Activated T-helper 1 cell treated with Interleukin-2 at 50 U/mL for 16 hours (primary cell): ENCODE results near the gene COL5A1.

Source experiments
- DNase-seq: peaks from one replicate; pipeline ENCODE4 v3.0.0-alpha.2; 2020; ENCODE audit warnings: low read depth

Gene COL5A1

GRCh38 chr9:134641173-134641989 is at the start of gene COL5A1:
COL5A1 (plus strand) TSS chr9:134641803; CDS start chr9:134642188, 385 bp downstream.
- no peak for DNase-seq

GRCh38 chr9:134592018-134592818 is 49.4 kb upstream of the COL5A1 start:
- DNase-seq = no peak

DNA sequence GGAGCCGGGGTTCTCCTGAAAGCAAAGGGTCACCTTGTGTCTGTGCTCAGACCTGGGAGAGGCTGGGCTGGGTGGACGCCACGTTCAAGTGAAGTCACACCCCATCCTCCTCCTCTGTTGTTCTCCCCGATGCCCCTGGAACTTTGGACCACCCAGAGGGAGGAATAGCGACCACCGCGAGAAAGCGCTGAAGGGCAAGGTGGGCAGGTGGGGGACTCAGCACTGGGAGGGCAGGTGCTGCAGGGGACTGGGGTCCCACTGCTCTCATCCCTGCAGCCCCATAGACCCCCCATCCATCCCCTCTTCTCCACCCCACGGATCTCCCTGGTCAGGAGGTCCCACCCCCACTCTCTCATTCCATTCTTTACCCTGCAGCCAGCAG is 48.8 kb upstream of the COL5A1 start:
- no peak for DNase-seq

- no peak for DNase-seq
These were observed 48.1 kb upstream of the COL5A1 start for GRCh38 chr9:134593286-134594077.

DNA sequence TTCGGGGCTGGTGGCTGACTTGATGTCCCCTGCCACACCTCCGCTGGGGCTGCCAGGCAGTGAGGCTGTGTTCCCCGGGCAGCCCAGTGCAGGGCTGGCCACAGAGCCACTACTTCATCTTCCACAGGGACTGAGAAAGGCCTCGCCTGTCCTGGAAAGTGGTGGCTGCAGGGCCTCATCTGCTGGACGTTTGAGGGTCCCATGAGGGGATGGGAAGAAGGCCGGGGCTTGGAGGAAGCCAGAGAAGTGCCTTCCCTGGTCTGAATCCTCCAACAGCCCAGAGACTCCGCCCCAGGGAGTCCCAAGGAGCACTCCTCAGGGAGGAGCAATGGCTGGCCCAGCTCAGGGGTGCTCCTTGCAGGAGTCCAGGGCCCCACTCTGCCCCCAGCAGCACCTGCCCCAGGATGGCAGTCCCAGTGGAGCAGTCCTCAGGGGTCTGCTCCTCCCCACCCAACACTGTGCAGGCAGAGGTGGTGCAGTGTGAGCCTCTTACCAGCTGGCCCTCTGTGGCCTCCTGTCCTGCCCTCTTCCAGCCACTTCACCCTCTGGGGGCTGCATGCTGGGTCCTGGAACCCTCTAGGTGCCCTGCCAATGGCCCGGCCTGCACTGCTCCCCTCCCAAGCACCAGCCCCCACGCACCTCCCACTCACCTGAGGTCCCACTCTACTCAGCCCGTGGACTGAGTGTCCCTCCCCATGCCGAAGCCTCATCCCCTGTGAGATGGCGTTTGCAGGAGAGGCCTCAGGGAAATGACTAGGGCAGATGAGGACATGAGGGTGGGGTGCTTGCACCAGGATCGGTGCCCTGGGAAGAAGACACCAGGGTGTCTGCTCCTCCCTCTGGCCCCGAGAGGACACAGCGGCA is 47.3 kb upstream of the COL5A1 start:
- DNase-seq = no peak

DNA sequence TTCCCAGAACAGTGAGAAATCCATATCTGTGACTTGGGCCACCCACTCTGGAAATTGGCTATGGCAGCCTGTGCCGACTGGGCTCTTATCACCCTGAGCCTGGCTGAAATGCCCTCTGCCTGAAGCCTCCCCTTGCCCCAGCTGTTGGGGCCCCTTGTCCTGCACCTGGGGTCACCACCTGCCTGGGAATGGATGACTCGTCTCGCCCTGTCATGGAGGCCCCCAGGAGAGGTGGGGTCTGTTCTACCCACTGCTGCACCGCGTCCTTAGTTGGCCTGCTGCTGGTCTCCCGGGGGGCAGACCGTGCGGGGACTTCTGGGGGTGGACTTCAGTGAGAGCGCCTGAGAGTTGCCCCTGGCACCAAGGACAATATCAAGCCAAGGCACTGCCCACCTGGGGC is 46.6 kb upstream of the COL5A1 start:
- no peak for DNase-seq

DNA sequence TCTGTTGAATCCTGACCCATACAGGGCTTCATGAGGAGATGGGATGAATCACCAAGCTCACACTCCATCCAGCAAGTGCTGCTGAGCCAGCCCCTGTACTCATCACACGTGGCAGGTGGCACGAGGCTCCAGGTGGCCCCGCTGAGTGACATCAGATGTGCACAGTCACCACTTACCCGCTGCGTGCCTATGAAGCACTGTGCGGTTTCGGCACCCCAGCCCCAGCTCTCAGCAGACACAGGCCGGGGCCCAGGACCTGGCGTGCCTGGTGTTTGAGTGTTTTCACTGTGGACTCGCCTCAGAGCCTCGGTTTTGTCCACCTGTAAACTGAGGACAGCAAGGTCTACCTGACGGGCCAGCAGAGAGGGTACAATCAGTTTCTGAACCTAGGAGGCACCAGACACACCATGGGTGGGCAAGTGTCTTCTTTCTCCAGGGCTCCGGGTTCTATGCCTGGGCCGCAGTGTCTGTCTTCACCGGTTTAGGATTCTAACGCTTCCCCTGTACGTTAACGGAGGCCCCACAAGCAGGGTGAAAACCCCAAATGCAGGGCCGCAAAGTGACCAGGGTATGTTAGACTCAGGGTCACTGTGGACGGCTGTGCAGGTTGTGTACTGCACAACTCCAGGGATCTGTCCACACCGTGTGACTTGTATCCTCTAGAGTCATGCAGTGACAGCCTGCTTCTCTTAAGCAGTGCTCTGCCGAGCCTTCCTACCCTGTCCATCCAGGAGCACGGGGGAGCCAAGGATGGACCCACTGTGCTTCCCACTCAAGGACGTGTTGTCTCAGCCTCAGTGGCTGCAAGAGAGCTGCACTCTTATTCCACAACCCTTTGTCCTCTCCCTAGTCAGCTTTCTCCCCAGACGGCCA is 44.3 kb upstream of the COL5A1 start:
- DNase-seq = no peak

- DNase-seq = no peak
These were observed 43.4 kb upstream of the COL5A1 start for GRCh38 chr9:134597957-134598883.

DNA sequence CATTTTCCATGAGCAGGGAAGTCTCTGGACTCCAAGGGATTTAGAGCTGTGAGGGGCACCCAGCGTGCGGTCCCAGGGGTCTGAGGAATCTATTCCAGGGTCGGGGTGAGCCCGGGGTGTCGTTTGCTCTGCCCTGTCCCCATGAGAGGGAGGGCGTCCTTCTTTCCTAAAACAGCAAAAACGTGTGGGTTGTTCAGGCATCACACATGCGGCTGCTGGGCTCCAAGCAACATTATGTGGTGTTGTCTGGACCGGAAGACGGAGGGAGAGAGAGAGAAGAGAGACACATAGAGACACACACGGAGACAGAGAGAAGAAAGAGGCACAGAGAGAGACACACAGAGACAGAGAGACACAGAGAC is 42.7 kb upstream of the COL5A1 start:
- DNase-seq = no peak

DNA sequence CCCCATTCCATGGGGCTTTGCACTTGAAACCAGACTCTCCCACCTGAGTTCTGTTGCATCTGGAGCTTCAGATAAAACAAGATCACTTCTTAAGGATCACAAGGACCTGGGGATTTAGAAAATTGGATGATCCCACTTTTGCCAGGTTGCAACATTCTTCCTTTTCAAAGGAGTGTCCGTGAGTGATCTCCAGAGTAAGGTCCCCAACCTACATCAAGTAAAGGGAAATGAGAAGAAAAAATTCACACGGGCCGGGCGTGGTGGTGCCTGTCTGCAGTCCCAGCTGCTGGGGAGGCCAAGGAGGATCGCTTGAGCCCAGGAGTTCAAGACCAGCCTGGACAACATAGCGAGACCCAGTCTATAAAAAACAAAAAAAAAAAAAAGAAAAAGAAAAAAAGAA is 41.2 kb upstream of the COL5A1 start:
- no peak for DNase-seq

DNA sequence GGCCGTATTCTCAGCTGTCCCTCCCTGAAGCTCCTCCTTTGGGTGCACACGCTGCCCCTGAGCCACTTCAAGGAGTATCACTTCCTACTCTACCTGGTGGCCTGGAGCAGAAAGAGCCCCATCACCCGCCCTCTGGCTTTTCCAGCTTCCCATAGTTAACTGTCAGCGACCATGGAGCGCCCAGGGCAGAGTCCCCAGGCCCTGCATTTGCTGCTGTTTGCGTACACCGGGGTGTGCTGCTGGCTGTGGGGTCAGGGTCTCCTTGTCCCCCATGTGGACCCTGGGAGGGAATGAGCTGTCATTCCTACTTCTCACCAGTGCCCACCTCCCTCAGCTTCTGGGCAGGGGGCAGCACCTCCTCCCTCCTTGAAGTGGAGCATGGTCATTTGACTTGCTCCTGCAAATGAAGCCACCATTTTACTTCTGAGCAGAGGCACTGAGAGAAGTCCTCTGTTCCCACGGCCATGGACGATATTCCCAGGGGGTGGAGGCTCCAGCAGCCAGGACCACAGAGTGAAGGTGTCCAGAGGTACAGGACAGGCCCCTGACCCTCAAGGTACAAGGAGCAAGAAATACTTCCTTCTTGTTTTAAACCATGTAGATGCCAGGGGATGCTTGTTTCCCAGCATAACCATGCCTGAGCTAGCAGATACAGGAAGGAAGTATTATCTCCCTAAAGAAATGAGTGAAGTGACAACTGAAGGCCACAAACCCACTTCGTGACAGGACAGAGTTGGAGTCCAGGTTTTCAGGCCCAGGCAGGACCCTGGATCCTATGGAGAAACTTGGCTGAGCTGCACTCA is 40.6 kb upstream of the COL5A1 start:
- DNase-seq = no peak

DNA sequence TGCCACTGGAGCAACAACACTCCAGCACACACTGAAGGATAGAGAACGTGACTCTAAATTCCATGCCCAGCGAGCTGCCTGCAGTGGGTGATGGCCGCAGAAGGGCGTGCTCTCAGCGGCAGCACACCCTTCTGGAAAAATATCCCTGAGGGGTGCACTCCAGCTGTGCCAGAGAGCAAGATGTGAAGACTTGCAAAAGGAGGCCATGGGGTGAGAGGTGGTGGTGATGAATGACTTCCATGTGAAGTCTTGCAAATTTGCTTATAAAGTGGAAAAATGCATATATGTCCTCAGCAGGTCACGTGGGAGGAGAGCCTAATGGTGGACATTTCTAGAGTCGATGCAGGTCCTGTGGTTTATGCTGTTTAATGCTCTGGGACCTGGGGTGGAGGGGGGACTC is 39.8 kb upstream of the COL5A1 start:
- no peak for DNase-seq

GRCh38 chr9:134602547-134603362 is 38.8 kb upstream of the COL5A1 start:
- no peak for DNase-seq

- DNase-seq = no peak
These were observed 36.8 kb upstream of the COL5A1 start for GRCh38 chr9:134604834-134605233.

GRCh38 chr9:134605351-134605965 is 36.1 kb upstream of the COL5A1 start:
- DNase-seq = no peak

DNA sequence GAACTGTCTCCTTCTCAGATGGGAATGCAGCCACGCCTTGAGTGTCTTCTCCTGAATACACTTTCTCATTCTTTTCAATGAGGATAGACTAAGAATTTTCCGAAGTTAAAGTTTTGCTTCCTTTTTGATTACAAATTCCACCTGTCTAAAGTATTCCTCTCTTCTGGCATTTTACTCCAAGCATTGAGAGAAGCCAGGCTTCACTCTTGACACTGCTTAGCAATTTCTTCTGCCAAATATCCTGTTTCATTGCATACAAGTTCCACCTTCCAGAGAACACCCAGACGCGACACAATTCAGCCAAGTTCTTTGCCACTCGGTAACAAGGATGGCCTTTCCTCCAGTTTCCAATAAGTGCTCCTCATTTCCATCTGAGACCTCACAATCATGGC is 35.6 kb upstream of the COL5A1 start:
- no peak for DNase-seq

DNA sequence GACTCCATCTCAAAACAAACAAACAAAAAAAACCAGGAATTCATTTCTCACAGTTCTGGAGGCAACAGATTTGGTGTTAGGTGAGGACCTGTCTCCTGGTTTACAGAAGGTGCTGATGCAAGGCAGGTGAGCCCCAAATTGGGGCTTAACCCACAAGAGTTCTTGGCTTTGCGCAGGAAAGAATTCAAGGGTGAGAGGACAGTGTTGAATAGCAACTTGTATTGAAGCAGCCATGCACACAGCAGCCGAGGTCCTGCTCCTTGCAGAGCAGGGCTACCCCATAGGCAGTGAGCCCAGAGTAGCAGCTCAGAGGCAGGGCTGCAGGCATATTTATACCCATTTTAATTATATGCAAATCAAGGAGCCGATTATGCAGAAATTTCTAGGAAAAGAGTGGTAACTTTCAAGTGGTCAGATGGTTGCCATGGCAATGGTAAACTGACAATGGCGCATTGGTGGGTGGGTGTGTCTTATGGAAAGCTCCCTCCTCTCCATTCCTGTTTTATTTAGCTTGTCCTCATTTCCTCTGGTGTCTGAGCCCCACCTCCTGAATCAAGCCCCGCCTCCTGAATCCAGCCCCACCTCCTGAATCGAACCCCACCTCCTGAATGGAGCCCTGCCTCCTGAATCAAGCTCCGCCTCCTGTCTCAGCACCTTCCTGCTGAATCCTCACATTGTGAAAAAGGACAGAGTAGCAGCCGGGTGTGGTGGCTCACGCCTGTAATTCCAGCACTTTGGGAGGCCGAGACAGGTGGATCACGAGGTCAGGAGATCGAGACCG is 34.5 kb upstream of the COL5A1 start:
- DNase-seq = no peak
